GM23338 (cell line): ENCODE data around the gene HDDC3. TPM values are rescaled to one million over a fixed set of nuclear protein-coding genes. Genes with fewer than 3 reads are reported as not detected.

Experiments used
- ATAC-seq: fragments of 200-7000 bp; cut with Tn5 transposase; 3 replicates; pipeline ENCODE4 v1.9.1; 2020
- DNase-seq: peaks from one replicate; pipeline ENCODE4 v3.0.0-alpha.2; 2015; ENCODE audit warnings: low spot score
- H2AFZ ChIP-seq: fragments of 200-600 bp; sonication (generic); 2 replicates; pipeline ENCODE4 v1.8.0; 2016; ENCODE audit warnings: antibody characterized with exemption, mild to moderate bottlenecking, moderate library complexity
- H3F3A ChIP-seq: fragments of 200-600 bp; sonication (generic); replicated peaks from 2 replicates; pipeline ENCODE4 v1.8.0; 2017; ENCODE audit warnings: antibody characterized with exemption, mixed run types, low read depth
- H3K27ac ChIP-seq: fragments of 200-600 bp; sonication (generic); 2 replicates; pipeline ENCODE4 v1.6.1; 2016; ENCODE audit warnings: low read depth
- H3K27me3 ChIP-seq: fragments of 200-600 bp; sonication (generic); 2 replicates; pipeline ENCODE4 v1.8.0; 2016; ENCODE audit warnings: mild to moderate bottlenecking, mixed run types, moderate library complexity; ENCODE audit not compliant: insufficient read depth
- H3K36me3 ChIP-seq: fragments of 200-600 bp; sonication (generic); 2 replicates; pipeline ENCODE4 v1.8.0; 2016; ENCODE audit warnings: mild to moderate bottlenecking; ENCODE audit not compliant: insufficient read depth
- H3K4me1 ChIP-seq: fragments of 200-600 bp; sonication (generic); 2 replicates; pipeline ENCODE4 v1.8.0; 2016; ENCODE audit warnings: mild to moderate bottlenecking, moderate library complexity; ENCODE audit not compliant: insufficient read depth
- H3K4me2 ChIP-seq: fragments of 200-600 bp; sonication (generic); 2 replicates; pipeline ENCODE4 v1.7.1; 2017; ENCODE audit warnings: mixed run types
- H3K4me3 ChIP-seq: fragments of 200-600 bp; sonication (generic); 2 replicates; pipeline ENCODE4 v1.6.1; 2016; ENCODE audit warnings: mixed run types
- H3K79me2 ChIP-seq: fragments of 200-600 bp; sonication (generic); replicated peaks from 2 replicates; pipeline ENCODE4 v1.8.0; 2017; ENCODE audit warnings: mild to moderate bottlenecking; ENCODE audit not compliant: insufficient read depth
- H3K9me2 ChIP-seq: fragments of 200-600 bp; sonication (generic); 2 replicates; pipeline ENCODE4 v1.8.0; 2017; ENCODE audit not compliant: insufficient read depth
- H4K20me1 ChIP-seq: fragments of 200-600 bp; sonication (generic); replicated peaks from 2 replicates; pipeline ENCODE4 v1.8.0; 2017; ENCODE audit warnings: mild to moderate bottlenecking; ENCODE audit not compliant: insufficient read depth
- H3K27ac Mint-ChIP-seq: 2 replicates; pipeline ENCODE4 v1.8.0; 2020; ENCODE audit warnings: inconsistent platforms, mild to moderate bottlenecking, moderate library complexity, mixed read lengths
- H3K27me3 Mint-ChIP-seq: 3 replicates; pipeline ENCODE4 v1.8.0; 2022; ENCODE audit warnings: low read depth, mild to moderate bottlenecking, moderate library complexity, mixed read lengths, inconsistent platforms; ENCODE audit not compliant: insufficient read depth, poor library complexity
- H3K36me3 Mint-ChIP-seq: 3 replicates; pipeline ENCODE4 v1.8.0; 2021; ENCODE audit warnings: low read depth, mild to moderate bottlenecking, inconsistent platforms, moderate library complexity, mixed read lengths
- H3K4me1 Mint-ChIP-seq: 3 replicates; pipeline ENCODE4 v1.8.0; 2020; ENCODE audit warnings: mild to moderate bottlenecking, inconsistent platforms, mixed read lengths
- H3K4me3 Mint-ChIP-seq: 3 replicates; pipeline ENCODE4 v1.8.0; 2021; ENCODE audit warnings: moderate library complexity, mild to moderate bottlenecking, inconsistent platforms, mixed read lengths
- H3K9me3 Mint-ChIP-seq: 3 replicates; pipeline ENCODE4 v1.8.0; 2020; ENCODE audit warnings: moderate library complexity, mild to moderate bottlenecking, inconsistent platforms, mixed read lengths
- CREB1 ChIP-seq: fragments of 250-450 bp; sonication (Bioruptor Pico); IDR thresholded peaks from 2 replicates; pipeline ENCODE4 v1.5.0; 2020; ENCODE audit warnings: low read depth, mild to moderate bottlenecking, moderate library complexity
- ETS1 ChIP-seq: IDR thresholded peaks from 2 replicates; pipeline ENCODE4 v1.6.1; 2016; ENCODE audit warnings: antibody characterized with exemption
- EZH2 ChIP-seq: fragments of 200-600 bp; sonication (generic); IDR thresholded peaks from one replicate; pipeline ENCODE4 v1.8.0; 2017; ENCODE audit warnings: antibody characterized with exemption, mild to moderate bottlenecking, low read depth; ENCODE audit not compliant: unreplicated experiment
- JUNB ChIP-seq: IDR thresholded peaks from one replicate; pipeline ENCODE4 v1.6.1; 2016; ENCODE audit warnings: antibody characterized with exemption; ENCODE audit not compliant: unreplicated experiment
- NANOG ChIP-seq: IDR thresholded peaks from 2 replicates; pipeline ENCODE4 v1.6.1; 2016; ENCODE audit warnings: antibody characterized with exemption, borderline replicate concordance
- REST ChIP-seq: IDR thresholded peaks from one replicate; pipeline ENCODE4 v1.6.1; 2018; ENCODE audit warnings: antibody characterized with exemption; ENCODE audit not compliant: unreplicated experiment
- STAT1 ChIP-seq: IDR thresholded peaks from one replicate; pipeline ENCODE4 v1.6.1; 2016; ENCODE audit warnings: antibody characterized with exemption; ENCODE audit not compliant: unreplicated experiment
- ZNF114 ChIP-seq: fragments of 250-450 bp; sonication (Bioruptor Pico); IDR thresholded peaks from 2 replicates; pipeline ENCODE4 v1.5.0; 2020; ENCODE audit warnings: mild to moderate bottlenecking, moderate library complexity
- ZNF331 ChIP-seq: fragments of 250-450 bp; sonication (Bioruptor Pico); IDR thresholded peaks from 2 replicates; pipeline ENCODE4 v1.5.0; 2020; ENCODE audit warnings: low read depth, mild to moderate bottlenecking, moderate library complexity
- ZNF462 ChIP-seq: fragments of 250-450 bp; sonication (Bioruptor Pico); IDR thresholded peaks from 2 replicates; pipeline ENCODE4 v1.5.0; 2020; ENCODE audit warnings: mild to moderate bottlenecking, moderate library complexity
- polyA plus RNA-seq: library from polyadenylated mRNA; unstranded; fragments of >200 nt; fragmentation: Nextera tagmentation; extraction: Ambion mirVana; gene quantifications from 2 replicates; pipeline ENCODE4 v1.2.1, GENCODE V29; 2016
- total RNA-seq: library from RNA; depleted of rRNA; stranded (reverse); fragments of >200 nt; shearing (Covaris generic); gene quantifications from 2 replicates; pipeline ENCODE4 v1.2.3, GENCODE V29; 2014

The HDDC3 gene
- total and polyA plus RNA-seq, 2 experiments from 2014 or later = 17.4 to 19.0 TPM

GRCh38 chr15:90907838-90908507, 24.4 kb downstream of the HDDC3 start:
- no peaks in the 10 kb centered on the region for H4K20me1 ChIP-seq
- DNase-seq (no peak), ATAC-seq (no peak)
- H3K36me3 Mint-ChIP-seq = peaks cover 14% of the 10 kb centered on the region
- H3K27ac ChIP-seq = no peak overlapping the region
- no peaks in the 10 kb centered on the region for H3K79me2 ChIP-seq
- H3K36me3 ChIP-seq = no peaks in the 10 kb centered on the region
- TF ChIP-seq ZNF114 (CRISPR knock-in tag) (no peak), EZH2 (no peak)
- H3F3A ChIP-seq = peaks cover 8% of the 10 kb centered on the region; the same call in 1 of the 2 replicates
- H3K27me3 Mint-ChIP-seq = peaks cover 17% of the 10 kb centered on the region
- H3K9me2 ChIP-seq = no peaks in the 10 kb centered on the region
- no peak overlapping the region for H3K27ac Mint-ChIP-seq
- H3K4me2 ChIP-seq = no peak overlapping the region
- H2AFZ ChIP-seq = no peak overlapping the region
- H3K27me3 ChIP-seq = peaks cover 20% of the 10 kb centered on the region
- H3K4me1 ChIP-seq = peaks cover 11% of the 10 kb centered on the region; the same call in 1 of the 2 replicates
- no peaks in the 10 kb centered on the region for H3K9me3 Mint-ChIP-seq
- peaks cover 2% of the 10 kb centered on the region for H3K4me1 Mint-ChIP-seq
- no peak overlapping the region for H3K4me3 ChIP-seq
- H3K4me3 Mint-ChIP-seq = no peak overlapping the region

- Histone ChIP-seq H3K36me3 (no peaks in the 10 kb centered on the region), H4K20me1 (no peaks in the 10 kb centered on the region), H3K27me3 (peaks cover 20% of the 10 kb centered on the region), H2AFZ (no peak overlapping the region), H3K9me2 (no peaks in the 10 kb centered on the region), H3F3A (peaks cover 9% of the 10 kb centered on the region), H3K27ac (no peak overlapping the region), H3K4me1 (peaks cover 11% of the 10 kb centered on the region; the same call in 1 of the 2 replicates), H3K79me2 (no peaks in the 10 kb centered on the region), H3K4me2 (no peak overlapping the region), H3K4me3 (no peak overlapping the region)
- Mint-ChIP-seq H3K9me3 (no peaks in the 10 kb centered on the region; the same call in 2 of the 3 replicates), H3K4me3 (no peak overlapping the region), H3K36me3 (peaks cover 11% of the 10 kb centered on the region), H3K4me1 (peaks cover 3% of the 10 kb centered on the region), H3K27ac (no peak overlapping the region), H3K27me3 (peaks cover 19% of the 10 kb centered on the region)
- ATAC-seq (no peak), DNase-seq (no peak)
- TF ChIP-seq ETS1 (no peak), CREB1 (no peak), ZNF462 (no peak), REST (no peak), STAT1 (no peak), ZNF331 (CRISPR knock-in tag) (no peak), JUNB (no peak), NANOG (no peak), ZNF114 (CRISPR knock-in tag) (no peak)
These were observed 25.2 kb downstream of the HDDC3 start for GRCh38 chr15:90907051-90907660.
